ENCODE measurements around the gene NR2C2. TPM values are rescaled to one million over a fixed set of nuclear protein-coding genes. Genes with fewer than 3 reads are reported as not detected.
A peak's percentile ranks its signal among the peaks of the same experiment; 100 is the strongest.

The NR2C2 gene
- total and polyA plus RNA-seq, 9 of the 15 experiments (the other 6 are each of a cell fraction or from before 2014, with no cell fraction given), result 6.1 to 33.0 (median 14.6) TPM

- TF ChIP-seq ZNF57 (CRISPR knock-in tag; IDR thresholded peaks at IDR 0.05) (0 out of 2 replicates have a peak, but pooled peaks have one; percentile 3), ZNF146 (CRISPR knock-in tag; IDR thresholded peaks at IDR 0.05; ENCODE audit: unreplicated experiment) (no peak), TFAP4 (CRISPR knock-in tag; IDR thresholded peaks at IDR 0.05; ENCODE audit: borderline replicate concordance) (peak; percentile 39; the same call in 1 of the 2 replicates), TOE1 (IDR thresholded peaks at IDR 0.05; ENCODE audit: borderline replicate concordance) (no peak), TOE1 (CRISPR knock-in tag; IDR thresholded peaks at IDR 0.05; ENCODE audit: borderline replicate concordance, low read depth) (0 out of 2 replicates have a peak, but pooled peaks have one; percentile 19), ZNF212 (CRISPR knock-in tag; IDR thresholded peaks at IDR 0.05) (peak; percentile 58; the same call in 1 of the 2 replicates), RBM22 (IDR thresholded peaks at IDR 0.05; ENCODE audit: low read depth, low read length, poor library complexity, severe bottlenecking) (no peak), ZNF589 (CRISPR knock-in tag; IDR thresholded peaks at IDR 0.05; ENCODE audit: low read depth) (no peak), RUNX1 (IDR thresholded peaks at IDR 0.05; ENCODE audit: low read depth) (0 out of 2 replicates have a peak, but pooled peaks have one; percentile 4)
- TF ChIP-seq, protein P1, sequence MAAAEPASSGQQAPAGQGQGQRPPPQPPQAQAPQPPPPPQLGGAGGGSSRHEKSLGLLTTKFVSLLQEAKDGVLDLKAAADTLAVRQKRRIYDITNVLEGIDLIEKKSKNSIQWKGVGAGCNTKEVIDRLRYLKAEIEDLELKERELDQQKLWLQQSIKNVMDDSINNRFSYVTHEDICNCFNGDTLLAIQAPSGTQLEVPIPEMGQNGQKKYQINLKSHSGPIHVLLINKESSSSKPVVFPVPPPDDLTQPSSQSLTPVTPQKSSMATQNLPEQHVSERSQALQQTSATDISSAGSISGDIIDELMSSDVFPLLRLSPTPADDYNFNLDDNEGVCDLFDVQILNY (CRISPR knock-in tag; IDR thresholded peaks at IDR 0.05), result 0 out of 2 replicates have a peak, but pooled peaks have one; percentile 7
- TF ChIP-seq, protein P2, sequence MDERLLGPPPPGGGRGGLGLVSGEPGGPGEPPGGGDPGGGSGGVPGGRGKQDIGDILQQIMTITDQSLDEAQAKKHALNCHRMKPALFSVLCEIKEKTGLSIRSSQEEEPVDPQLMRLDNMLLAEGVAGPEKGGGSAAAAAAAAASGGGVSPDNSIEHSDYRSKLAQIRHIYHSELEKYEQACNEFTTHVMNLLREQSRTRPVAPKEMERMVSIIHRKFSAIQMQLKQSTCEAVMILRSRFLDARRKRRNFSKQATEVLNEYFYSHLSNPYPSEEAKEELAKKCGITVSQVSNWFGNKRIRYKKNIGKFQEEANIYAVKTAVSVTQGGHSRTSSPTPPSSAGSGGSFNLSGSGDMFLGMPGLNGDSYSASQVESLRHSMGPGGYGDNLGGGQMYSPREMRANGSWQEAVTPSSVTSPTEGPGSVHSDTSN (CRISPR knock-in tag; IDR thresholded peaks at IDR 0.05; ENCODE audit: low read depth), result no peak
- TF ChIP-seq, protein P2 (tag; conservative IDR thresholded peaks at IDR 0.05; ENCODE audit: low read depth), result 0 out of 2 replicates have a peak, but pooled peaks have one; percentile 24
Measured at GRCh38 chr3:15064299-15064834, 117.0 kb downstream of the NR2C2 start (continued).
